ENCODE data around the gene PDE6A. TPM values are rescaled to one million over a fixed set of nuclear protein-coding genes. Genes with fewer than 3 reads are reported as not detected.

The PDE6A gene
- total and polyA plus RNA-seq, 2 of the 8 experiments (the other 6 are each of a cell fraction or from before 2014, with no cell fraction given), result not detected

- Histone ChIP-seq H2AK5ac (ENCODE audit: low read depth, low read length) (no peak overlapping the region), H2BK5ac (ENCODE audit: low read depth, low read length) (no peak overlapping the region), H4K20me1 (replicated peaks in 1 of 2; ENCODE audit: control insufficient read depth in 1 of 2, insufficient read depth in 2 of 2, low read length in 2 of 2) (no peaks in the 10 kb centered on the region), H3K23me2 (ENCODE audit: low read depth, low read length) (no peaks in the 10 kb centered on the region), H3K4ac (replicated peaks; ENCODE audit: insufficient read length, low read depth, low read length) (no peak overlapping the region), H3K79me1 (ENCODE audit: low read depth, low read length) (no peaks in the 10 kb centered on the region), H2BK120ac (replicated peaks; ENCODE audit: low read depth, low read length) (no peak overlapping the region), H3K27ac (ENCODE audit: low read depth, low read length) (no peak overlapping the region), H4K8ac (ENCODE audit: extremely low read depth, insufficient read depth, low read length) (no peak overlapping the region), H3K56ac (replicated peaks; ENCODE audit: insufficient read length, low read depth, low read length) (no peak overlapping the region), H3K23ac (ENCODE audit: insufficient read length) (no peak overlapping the region), H3K4me3 (ENCODE audit: extremely low read depth in 1 of 4, insufficient read depth in 2 of 4, low read depth in 3 of 4, low read length in 4 of 4) (no peak overlapping the region), H3K4me2 (ENCODE audit: insufficient read depth in 1 of 2, low read depth in 2 of 2, low read length in 2 of 2) (no peak overlapping the region), H2AFZ (ENCODE audit: low read length) (no peak overlapping the region), H3K14ac (ENCODE audit: insufficient read length) (no peak overlapping the region), H3K27me3 (replicated peaks in 1 of 4; ENCODE audit: control insufficient read depth in 3 of 4, extremely low read depth in 1 of 4, insufficient read depth in 3 of 4, low read length in 3 of 4) (peaks cover 0 to 2% (median 0%) of the 10 kb centered on the region in 4 experiments; a peak in 1 of 7 replicates), H2BK20ac (ENCODE audit: low read length) (no peak overlapping the region), H3K9ac (replicated peaks in 1 of 4; ENCODE audit: extremely low read depth in 1 of 4, low read depth in 3 of 4, low read length in 3 of 4) (no peak overlapping the region), H4K91ac (replicated peaks; ENCODE audit: insufficient read length, low read length) (no peak overlapping the region), H2BK15ac (ENCODE audit: low read length) (no peak overlapping the region), H3K9me3 (ENCODE audit: insufficient read depth in 2 of 2, low read depth in 1 of 2, low read length in 1 of 2) (no peaks in the 10 kb centered on the region), H3K79me2 (ENCODE audit: control insufficient read depth in 1 of 2, insufficient read depth in 2 of 2, low read length in 2 of 2) (no peaks in the 10 kb centered on the region), H3K36me3 (ENCODE audit: control insufficient read depth in 2 of 4, insufficient read depth in 4 of 4, low read length in 3 of 4) (no peaks in the 10 kb centered on the region), H2BK12ac (ENCODE audit: low read depth, low read length) (no peak overlapping the region), H4K5ac (ENCODE audit: insufficient read length, low read depth, low read length) (no peak overlapping the region), H3K18ac (ENCODE audit: extremely low read depth, low read length) (no peak overlapping the region), H3K4me1 (replicated peaks in 1 of 4; ENCODE audit: control insufficient read depth in 3 of 4, insufficient read depth in 4 of 4, low read length in 3 of 4) (no peaks in the 10 kb centered on the region)
- POLR2A ChIA-PET (ENCODE audit: partially characterized antibody), result no interaction called here
- no peak for DNase-seq (ENCODE audit: low read depth in 1 of 2, low spot score in 2 of 2)
- CTCF ChIA-PET (ENCODE audit: partially characterized antibody), result interaction anchor here (0.7 to 1.6 kb wide), 6 partner anchors 11 to 257 kb away, joined by 3 to 7 read pairs (median 4); no protein-coding TSS in a partner anchor
- TF ChIP-seq USF2 (IDR thresholded peaks at IDR 0.05; ENCODE audit: low read length), result no peak
- no peak for TF ChIP-seq CHD1 (IDR thresholded peaks at IDR 0.05; ENCODE audit: low read depth, low read length)
- TF ChIP-seq BACH1 (IDR thresholded peaks at IDR 0.05; ENCODE audit: low read length), result no peak
- TF ChIP-seq SAP30 (IDR thresholded peaks at IDR 0.05; ENCODE audit: insufficient read depth, insufficient replicate concordance, low read length), result no peak
- TF ChIP-seq HDAC6 (IDR thresholded peaks at IDR 0.05; ENCODE audit: low read depth, low read length), result no peak
- no peak for TF ChIP-seq SIRT6 (IDR thresholded peaks at IDR 0.05; ENCODE audit: low read length)
- no peak for TF ChIP-seq TBP (IDR thresholded peaks at IDR 0.05; ENCODE audit: low read depth, low read length)
- no peak for TF ChIP-seq HDAC2 (IDR thresholded peaks at IDR 0.05; ENCODE audit: borderline replicate concordance in 1 of 2, low read depth in 2 of 2, low read length in 2 of 2)
- WGBS, 2 experiments (ENCODE audit: extremely low coverage in 1 of 2, insufficient coverage in 1 of 2, insufficient read length in 1 of 2, insufficient replicate concordance in 2 of 2, low coverage in 1 of 2, low lambda C conversion rate in 2 of 2, missing lambda C conversion rate in 1 of 2), result 93% methylated on average over 1 of the region's 1 CpG; no CpG with 5 or more reads in 1 of the 2 experiments
- FAIRE-seq, result no peak
Observed at GRCh38 chr5:149893403-149893931, 51.1 kb downstream of the PDE6A start.
